ENCODE measurements around the gene MRPS6.

Gene MRPS6

GRCh38 chr21:34110594-34111202 lies 37.3 kb downstream of the MRPS6 start:
- Histone ChIP-seq H3K9me3 (no peaks in the 10 kb centered on the region), H3K36me3 (no peaks in the 10 kb centered on the region), H3K4me1 (no peaks in the 10 kb centered on the region), H3K4me3 (ENCODE audit: low read depth, low read length) (no peak overlapping the region), H3K27me3 (no peaks in the 10 kb centered on the region)
- TF ChIP-seq CTCF (IDR thresholded peaks at IDR 0.05; ENCODE audit: low read depth, low read length) = no peak
- DNase-seq = no peak

- Histone ChIP-seq H3K27me3 (no peaks in the 10 kb centered on the region), H3K36me3 (no peaks in the 10 kb centered on the region), H3K4me3 (ENCODE audit: low read depth, low read length) (no peak overlapping the region), H3K4me1 (no peaks in the 10 kb centered on the region), H3K9me3 (no peaks in the 10 kb centered on the region)
- no peak for TF ChIP-seq CTCF (IDR thresholded peaks at IDR 0.05; ENCODE audit: low read depth, low read length)
- DNase-seq = no peak
These were observed 39.1 kb downstream of the MRPS6 start for GRCh38 chr21:34112316-34113033.

GRCh38 chr21:34113842-34114241 lies 40.5 kb downstream of the MRPS6 start:
- H3K4me1 ChIP-seq = no peaks in the 10 kb centered on the region
- no peak for DNase-seq
- H3K27me3 ChIP-seq = no peaks in the 10 kb centered on the region
- no peak for TF ChIP-seq CTCF (IDR thresholded peaks at IDR 0.05; ENCODE audit: low read depth, low read length)
- H3K36me3 ChIP-seq = no peaks in the 10 kb centered on the region
- no peaks in the 10 kb centered on the region for H3K9me3 ChIP-seq
- H3K4me3 ChIP-seq (ENCODE audit: low read depth, low read length) = no peak overlapping the region

- no peak for TF ChIP-seq CTCF (IDR thresholded peaks at IDR 0.05; ENCODE audit: low read depth, low read length)
- Histone ChIP-seq H3K36me3 (no peaks in the 10 kb centered on the region), H3K4me3 (ENCODE audit: low read depth, low read length) (no peak overlapping the region), H3K27me3 (no peaks in the 10 kb centered on the region), H3K9me3 (no peaks in the 10 kb centered on the region), H3K4me1 (no peaks in the 10 kb centered on the region)
- DNase-seq = no peak
These were observed 41.8 kb downstream of the MRPS6 start for GRCh38 chr21:34115160-34115559.

GRCh38 chr21:34116569-34116968 lies 43.2 kb downstream of the MRPS6 start:
- no peaks in the 10 kb centered on the region for H3K27me3 ChIP-seq
- no peak for DNase-seq
- no peaks in the 10 kb centered on the region for H3K9me3 ChIP-seq
- no peak for TF ChIP-seq CTCF (IDR thresholded peaks at IDR 0.05; ENCODE audit: low read depth, low read length)
- H3K36me3 ChIP-seq = no peaks in the 10 kb centered on the region
- no peaks in the 10 kb centered on the region for H3K4me1 ChIP-seq
- H3K4me3 ChIP-seq (ENCODE audit: low read depth, low read length) = no peak overlapping the region

GRCh38 chr21:34120867-34121266 lies 47.5 kb downstream of the MRPS6 start:
- DNase-seq = no peak
- H3K4me1 ChIP-seq = no peaks in the 10 kb centered on the region
- H3K9me3 ChIP-seq = no peaks in the 10 kb centered on the region
- H3K36me3 ChIP-seq = no peaks in the 10 kb centered on the region
- H3K27me3 ChIP-seq = no peaks in the 10 kb centered on the region
- no peak for TF ChIP-seq CTCF (IDR thresholded peaks at IDR 0.05; ENCODE audit: low read depth, low read length)
- no peak overlapping the region for H3K4me3 ChIP-seq (ENCODE audit: low read depth, low read length)
